Hepatocyte (in vitro differentiated cells): Measurements from ENCODE around the gene RPS5. TPM values are rescaled to one million over a fixed set of nuclear protein-coding genes. Genes with fewer than 3 reads are reported as not detected.

Source experiments
- DNase-seq: peaks from one replicate; pipeline ENCODE4 v3.0.0-alpha.2; 2016; ENCODE audit warnings: low spot score
- H2AFZ ChIP-seq: fragments of 200-600 bp; sonication (generic); 2 replicates; pipeline ENCODE4 v1.6.0; 2016; ENCODE audit warnings: antibody characterized with exemption, mild to moderate bottlenecking
- H3K27ac ChIP-seq: fragments of 200-600 bp; sonication (generic); 2 replicates; pipeline ENCODE4 v1.5.1; 2016; ENCODE audit warnings: mild to moderate bottlenecking
- H3K27me3 ChIP-seq: fragments of 200-600 bp; sonication (generic); 2 replicates; pipeline ENCODE4 v1.6.1; 2016
- H3K36me3 ChIP-seq: fragments of 200-600 bp; sonication (generic); replicated peaks from 2 replicates; pipeline ENCODE4 v1.5.1; 2016; ENCODE audit warnings: low read depth; ENCODE audit not compliant: insufficient read depth
- H3K4me1 ChIP-seq: fragments of 200-600 bp; sonication (generic); 2 replicates; pipeline ENCODE4 v1.5.1; 2016; ENCODE audit warnings: mild to moderate bottlenecking, moderate library complexity; ENCODE audit not compliant: insufficient read depth
- H3K4me2 ChIP-seq: fragments of 200-600 bp; sonication (generic); 2 replicates; pipeline ENCODE4 v1.6.0; 2016
- H3K4me3 ChIP-seq: fragments of 200-600 bp; sonication (generic); 2 replicates; pipeline ENCODE4 v1.5.1; 2016; ENCODE audit warnings: mild to moderate bottlenecking
- H3K79me2 ChIP-seq: fragments of 200-600 bp; sonication (generic); 2 replicates; pipeline ENCODE4 v1.6.0; 2017; ENCODE audit warnings: mild to moderate bottlenecking
- H3K9me2 ChIP-seq: fragments of 200-600 bp; sonication (generic); replicated peaks from 2 replicates; pipeline ENCODE4 v1.6.0; 2017; ENCODE audit warnings: mild to moderate bottlenecking; ENCODE audit not compliant: insufficient read depth
- H3K9me3 ChIP-seq: fragments of 200-600 bp; sonication (generic); 2 replicates; pipeline ENCODE4 v1.5.1; 2016; ENCODE audit warnings: low read depth, mild to moderate bottlenecking
- H4K20me1 ChIP-seq: fragments of 200-600 bp; sonication (generic); 2 replicates; pipeline ENCODE4 v1.6.0; 2016; ENCODE audit warnings: mild to moderate bottlenecking; ENCODE audit not compliant: insufficient read depth, poor library complexity, severe bottlenecking
- EZH2 ChIP-seq: fragments of 200-600 bp; sonication (generic); IDR thresholded peaks from 2 replicates; pipeline ENCODE4 v1.6.1; 2016; ENCODE audit warnings: antibody characterized with exemption, mild to moderate bottlenecking, borderline replicate concordance
- EZH2phosphoT487 ChIP-seq: fragments of 200-600 bp; sonication (generic); IDR thresholded peaks from one replicate; pipeline ENCODE4 v1.6.1; 2018; ENCODE audit warnings: antibody characterized with exemption, mild to moderate bottlenecking, low read depth, moderate library complexity; ENCODE audit not compliant: unreplicated experiment, severe bottlenecking
- WGBS: methylation state at CpG from one replicate; pipeline ENCODE4 v1.1.6; 2016; ENCODE audit warnings: low lambda C conversion rate; ENCODE audit errors: missing lambda C conversion rate; 5-methylcytosine and 5-hydroxymethylcytosine counted together
- polyA plus RNA-seq: library from polyadenylated mRNA; unstranded; fragments of >200 nt; fragmentation: Nextera tagmentation; extraction: Ambion mirVana; gene quantifications from 2 replicates; pipeline ENCODE4 v1.2.1, GENCODE V29; 2016
- total RNA-seq: library from RNA; depleted of rRNA; stranded (reverse); fragments of >200 nt; gene quantifications from 2 replicates; pipeline ENCODE4 v1.2.3, GENCODE V29; 2014
- TF ChIP-seq, protein P1 (sequence below): fragments of 200-600 bp; sonication (generic); IDR thresholded peaks from 2 replicates; pipeline ENCODE4 v1.5.1; 2016; ENCODE audit warnings: antibody characterized with exemption, mild to moderate bottlenecking; ENCODE audit not compliant: poor library complexity

RPS5 gene
- total and polyA plus RNA-seq, 2 experiments from 2014 or later: 565 to 1,644 TPM

DNA sequence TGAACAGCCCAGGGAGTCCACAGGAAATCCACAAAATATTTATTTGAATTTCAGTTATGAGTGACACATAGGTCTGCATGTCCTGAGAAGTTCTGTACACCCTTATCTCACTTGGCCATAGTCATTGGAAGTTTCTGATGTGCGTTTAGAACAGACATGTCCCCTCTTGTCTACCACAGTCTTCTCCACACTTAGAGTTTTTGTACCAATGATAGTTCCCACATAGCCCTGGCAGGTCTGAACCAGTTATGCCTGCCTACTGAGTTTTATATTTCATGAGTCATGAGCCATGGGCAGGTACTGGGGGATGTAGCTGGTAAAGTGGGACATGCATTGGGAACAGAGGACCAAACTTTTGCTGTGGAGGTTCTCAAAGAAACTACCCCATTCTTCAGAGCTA lies 41.5 kb downstream of the RPS5 start:
- no peaks in the 10 kb centered on the region for H3K9me2 ChIP-seq
- H3K36me3 ChIP-seq: no peaks in the 10 kb centered on the region
- H3K4me1 ChIP-seq: no peaks in the 10 kb centered on the region
- H3K9me3 ChIP-seq: peaks cover 7% of the 10 kb centered on the region
- no peak overlapping the region for H3K4me3 ChIP-seq
- H2AFZ ChIP-seq: no peak overlapping the region
- WGBS: 71% methylated on average over 1 of the region's 1 CpG
- H4K20me1 ChIP-seq: no peaks in the 10 kb centered on the region
- H3K27ac ChIP-seq: no peak overlapping the region
- no peak for DNase-seq
- H3K27me3 ChIP-seq: no peaks in the 10 kb centered on the region
- no peaks in the 10 kb centered on the region for H3K79me2 ChIP-seq
- H3K4me2 ChIP-seq: no peak overlapping the region
- no peak for TF ChIP-seq EZH2
- TF ChIP-seq, protein P1, sequence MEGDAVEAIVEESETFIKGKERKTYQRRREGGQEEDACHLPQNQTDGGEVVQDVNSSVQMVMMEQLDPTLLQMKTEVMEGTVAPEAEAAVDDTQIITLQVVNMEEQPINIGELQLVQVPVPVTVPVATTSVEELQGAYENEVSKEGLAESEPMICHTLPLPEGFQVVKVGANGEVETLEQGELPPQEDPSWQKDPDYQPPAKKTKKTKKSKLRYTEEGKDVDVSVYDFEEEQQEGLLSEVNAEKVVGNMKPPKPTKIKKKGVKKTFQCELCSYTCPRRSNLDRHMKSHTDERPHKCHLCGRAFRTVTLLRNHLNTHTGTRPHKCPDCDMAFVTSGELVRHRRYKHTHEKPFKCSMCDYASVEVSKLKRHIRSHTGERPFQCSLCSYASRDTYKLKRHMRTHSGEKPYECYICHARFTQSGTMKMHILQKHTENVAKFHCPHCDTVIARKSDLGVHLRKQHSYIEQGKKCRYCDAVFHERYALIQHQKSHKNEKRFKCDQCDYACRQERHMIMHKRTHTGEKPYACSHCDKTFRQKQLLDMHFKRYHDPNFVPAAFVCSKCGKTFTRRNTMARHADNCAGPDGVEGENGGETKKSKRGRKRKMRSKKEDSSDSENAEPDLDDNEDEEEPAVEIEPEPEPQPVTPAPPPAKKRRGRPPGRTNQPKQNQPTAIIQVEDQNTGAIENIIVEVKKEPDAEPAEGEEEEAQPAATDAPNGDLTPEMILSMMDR: no peak
- no peak for TF ChIP-seq EZH2phosphoT487

DNA sequence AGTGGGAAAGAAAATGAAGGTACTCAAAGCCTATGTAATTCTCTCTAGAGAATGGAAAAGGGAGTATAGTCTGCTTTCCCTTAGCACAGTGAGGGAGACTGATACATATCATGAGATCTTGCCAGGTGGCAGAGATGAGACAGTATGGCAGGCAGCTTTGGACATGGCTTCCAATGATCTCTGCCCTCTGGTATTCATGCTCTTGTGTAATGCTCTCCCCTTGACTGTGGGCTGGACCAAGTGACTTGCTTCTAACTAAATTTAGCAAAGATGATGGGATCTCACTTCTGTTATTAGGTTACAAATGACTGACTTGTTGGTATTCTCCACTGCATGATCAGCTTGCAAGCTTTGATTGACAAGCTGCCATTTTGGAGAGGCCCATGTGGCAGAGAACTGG lies 42.7 kb downstream of the RPS5 start:
- H3K9me3 ChIP-seq: peaks cover 12% of the 10 kb centered on the region
- no peak overlapping the region for H3K4me2 ChIP-seq
- H3K27ac ChIP-seq: no peak overlapping the region
- no peak overlapping the region for H3K4me3 ChIP-seq
- H3K4me1 ChIP-seq: no peaks in the 10 kb centered on the region
- H3K9me2 ChIP-seq: no peaks in the 10 kb centered on the region
- no peaks in the 10 kb centered on the region for H3K36me3 ChIP-seq
- H3K27me3 ChIP-seq: no peaks in the 10 kb centered on the region
- H2AFZ ChIP-seq: no peak overlapping the region
- no peak for DNase-seq
- H4K20me1 ChIP-seq: no peaks in the 10 kb centered on the region
- no peaks in the 10 kb centered on the region for H3K79me2 ChIP-seq
- no peak for TF ChIP-seq EZH2phosphoT487
- TF ChIP-seq EZH2: no peak
- TF ChIP-seq, protein P1: no peak

DNA sequence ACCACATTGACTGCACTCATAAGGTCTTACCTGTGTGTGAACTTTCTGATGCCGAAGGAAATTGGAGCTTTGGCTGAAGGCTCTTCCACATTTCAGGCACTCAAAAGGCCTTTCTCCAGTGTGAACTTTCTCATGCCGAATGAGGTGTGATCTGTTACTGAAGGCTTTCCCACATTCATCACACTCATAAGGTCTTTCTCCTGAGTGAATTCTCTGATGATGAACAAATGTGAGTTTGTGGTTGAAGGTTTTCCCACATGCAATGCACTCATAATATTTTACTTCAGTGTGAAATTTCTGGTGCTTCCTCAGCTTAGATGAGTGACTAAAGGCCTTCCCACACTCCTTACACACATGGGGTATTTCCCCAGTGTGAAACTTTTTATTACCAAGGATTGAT lies 47.1 kb downstream of the RPS5 start:
- DNase-seq: no peak
- no peaks in the 10 kb centered on the region for H4K20me1 ChIP-seq
- no peaks in the 10 kb centered on the region for H3K4me1 ChIP-seq
- TF ChIP-seq EZH2phosphoT487: no peak
- TF ChIP-seq, protein P1: no peak
- TF ChIP-seq EZH2: no peak
- no peak overlapping the region for H3K4me2 ChIP-seq
- no peaks in the 10 kb centered on the region for H3K79me2 ChIP-seq
- peaks cover 12% of the 10 kb centered on the region for H3K9me3 ChIP-seq
- no peak overlapping the region for H3K4me3 ChIP-seq
- H2AFZ ChIP-seq: no peak overlapping the region
- H3K27me3 ChIP-seq: no peaks in the 10 kb centered on the region
- WGBS: 98% methylated on average over 2 of the region's 2 CpGs
- no peaks in the 10 kb centered on the region for H3K9me2 ChIP-seq
- no peaks in the 10 kb centered on the region for H3K36me3 ChIP-seq
- no peak overlapping the region for H3K27ac ChIP-seq
